ENCODE data around the gene IL5RA.

Gene IL5RA

GRCh38 chr3:3081381-3082233, 28.6 kb downstream of the IL5RA start:
- no peak for DNase-seq (ENCODE audit: low spot score)
- TF ChIP-seq CTCF (IDR thresholded peaks at IDR 0.05; ENCODE audit: extremely low read depth, missing control alignments): no peak

GRCh38 chr3:3080309-3080708, 29.9 kb downstream of the IL5RA start:
- TF ChIP-seq CTCF (IDR thresholded peaks at IDR 0.05; ENCODE audit: extremely low read depth, missing control alignments): no peak
- no peak for DNase-seq (ENCODE audit: low spot score)

- DNase-seq (ENCODE audit: low spot score): peak; percentile 20
- TF ChIP-seq CTCF (IDR thresholded peaks at IDR 0.05; ENCODE audit: extremely low read depth, missing control alignments): no peak
Observed at GRCh38 chr3:3074551-3075257, 35.5 kb downstream of the IL5RA start.

- DNase-seq (ENCODE audit: low spot score): no peak
- no peak for TF ChIP-seq CTCF (IDR thresholded peaks at IDR 0.05; ENCODE audit: extremely low read depth, missing control alignments)
Observed at GRCh38 chr3:3071136-3071535, 39.0 kb downstream of the IL5RA start.

GRCh38 chr3:3069723-3070122, 40.5 kb downstream of the IL5RA start:
- no peak for TF ChIP-seq CTCF (IDR thresholded peaks at IDR 0.05; ENCODE audit: extremely low read depth, missing control alignments)
- DNase-seq (ENCODE audit: low spot score): no peak

GRCh38 chr3:3068358-3068881, 41.8 kb downstream of the IL5RA start:
- TF ChIP-seq CTCF (IDR thresholded peaks at IDR 0.05; ENCODE audit: extremely low read depth, missing control alignments): no peak
- no peak for DNase-seq (ENCODE audit: low spot score)

GRCh38 chr3:3066910-3067309, 43.3 kb downstream of the IL5RA start:
- DNase-seq (ENCODE audit: low spot score): no peak
- no peak for TF ChIP-seq CTCF (IDR thresholded peaks at IDR 0.05; ENCODE audit: extremely low read depth, missing control alignments)

All from GM20000 (cell line).